ENCODE results near the gene FYB1. TPM values are rescaled to one million over a fixed set of nuclear protein-coding genes. Genes with fewer than 3 reads are reported as not detected.

The FYB1 gene
- total RNA-seq, 2 experiments from 2014 or later, result 82.8 to 83.0 TPM

GRCh38 chr5:39055768-39056398 is 163.5 kb downstream of the FYB1 start:
- DNase-seq (no peak), ATAC-seq (no peak)
- no peaks in the 10 kb centered on the region for H3K27me3 Mint-ChIP-seq
- H3K36me3 Mint-ChIP-seq (ENCODE audit: low read depth), result peaks cover 3% of the 10 kb centered on the region
- H3K4me1 Mint-ChIP-seq (ENCODE audit: low read depth), result peaks cover 59% of the 10 kb centered on the region
- no peak overlapping the region for H3K4me3 Mint-ChIP-seq
- no peak for TF ChIP-seq CTCF (IDR thresholded peaks at IDR 0.05)
- CTCF ChIA-PET, result no interaction called here
- intact Hi-C loops (cut with micrococcal nuclease), result no loop called here
- POLR2A ChIA-PET, result no interaction called here
- no peak overlapping the region for H3K27ac Mint-ChIP-seq
- no peaks in the 10 kb centered on the region for H3K9me3 Mint-ChIP-seq

Other genes with a start within 250 kb of the FYB1 start
- gene RICTOR, start 145.2 kb downstream of the FYB1 start, total RNA-seq, result 10 to 100 TPM; 23.9 to 26.1 TPM
- not detected for gene C9, start 144.9 kb upstream of the FYB1 start, total RNA-seq
- gene DAB2, start 205.4 kb upstream of the FYB1 start, total RNA-seq, result under 1 TPM in 1 of 2 experiments, not detected in 1; 0.16 TPM

Measured in activated CD8-positive, alpha-beta T cell treated with anti-CD3 and anti-CD28 coated beads for 36 hours (primary cell).